IMR-90 (cell line): ENCODE data around the gene ZNF263. TPM values are rescaled to one million over a fixed set of nuclear protein-coding genes. Genes with fewer than 3 reads are reported as not detected.

Source experiments
- ATAC-seq: fragments of 200-7000 bp; cut with Tn5 transposase; 2 replicates; pipeline ENCODE4 v1.9.1; 2020; ENCODE audit warnings: low read depth, mild to moderate bottlenecking, moderate library complexity
- BruUV-seq: library from RNA; stranded (reverse); fragments of 400-500 nt; replicated peaks from 2 replicates; lab custom pipeline; 2021; lab: Mats Ljungman, UMichigan
- CTCF ChIA-PET: fragments of 300-600 bp; formaldehyde crosslinking; extraction: SDS; loops from one replicate; lab custom pipeline; 2021; ENCODE audit warnings: antibody characterized with exemption; lab: Yijun Ruan, JAX
- POLR2A ChIA-PET: fragments of 300-600 bp; sonication (Branson Sonifier 250); formaldehyde crosslinking; loops from one replicate; lab custom pipeline; 2022; ENCODE audit warnings: antibody characterized with exemption; ENCODE audit not compliant: unreplicated experiment; lab: Charles Lee
- DNase-seq: peaks from one replicate; pipeline ENCODE4 v3.0.0; 2013
- H2AFZ ChIP-seq: replicated peaks from 2 replicates; pipeline ENCODE3; 2013; ENCODE audit warnings: low read length, mild to moderate bottlenecking; ENCODE audit not compliant: poor library complexity
- H2AK5ac ChIP-seq: 2 replicates; pipeline ENCODE4 v1.6.1; 2013; ENCODE audit warnings: low read depth, low read length, inconsistent platforms
- H2AK9ac ChIP-seq: replicated peaks from 2 replicates; pipeline ENCODE3; 2013; ENCODE audit warnings: mild to moderate bottlenecking, low read depth, low read length, moderate library complexity; ENCODE audit not compliant: poor library complexity
- H2BK120ac ChIP-seq: 2 replicates; pipeline ENCODE4 v1.6.1; 2013; ENCODE audit warnings: low read depth, low read length, inconsistent platforms
- H2BK15ac ChIP-seq: 3 replicates; pipeline ENCODE4 v1.6.1; 2013; ENCODE audit warnings: low read depth, low read length, inconsistent platforms
- H2BK20ac ChIP-seq: 2 replicates; pipeline ENCODE4 v1.6.1; 2013; ENCODE audit warnings: low read depth, mild to moderate bottlenecking, inconsistent platforms, low read length, moderate library complexity
- H2BK5ac ChIP-seq: 2 replicates; pipeline ENCODE4 v1.6.1; 2013; ENCODE audit warnings: mild to moderate bottlenecking, low read depth, low read length, inconsistent platforms; ENCODE audit not compliant: poor library complexity, severe bottlenecking
- H3K14ac ChIP-seq: replicated peaks from 2 replicates; pipeline ENCODE4 v1.6.1; 2013; ENCODE audit warnings: low read depth, low read length, inconsistent platforms
- H3K18ac ChIP-seq: 2 replicates; pipeline ENCODE4 v1.6.1; 2013; ENCODE audit warnings: low read depth, low read length, control low read depth
- H3K23ac ChIP-seq: 2 replicates; pipeline ENCODE4 v1.6.1; 2013; ENCODE audit warnings: low read depth, low read length, inconsistent platforms
- H3K27ac ChIP-seq: 2 replicates; pipeline ENCODE4 v1.5.1; 2013; ENCODE audit warnings: mild to moderate bottlenecking, control low read depth, low read length; ENCODE audit not compliant: insufficient read depth
- H3K27me3 ChIP-seq: 2 replicates; pipeline ENCODE4 v1.6.1; 2013; ENCODE audit warnings: low read length; ENCODE audit not compliant: control insufficient read depth, insufficient read depth
- H3K36me3 ChIP-seq: 2 replicates; pipeline ENCODE4 v1.6.1; 2013; ENCODE audit warnings: low read length, mixed read lengths; ENCODE audit not compliant: control insufficient read depth, insufficient read depth
- H3K4ac ChIP-seq: 2 replicates; pipeline ENCODE4 v1.6.1; 2013; ENCODE audit warnings: low read depth, low read length, inconsistent platforms
- H3K4me1 ChIP-seq: 2 replicates; pipeline ENCODE4 v1.6.1; 2013; ENCODE audit warnings: low read length, mixed read lengths; ENCODE audit not compliant: control insufficient read depth, insufficient read depth
- H3K4me2 ChIP-seq: 2 replicates; pipeline ENCODE4 v1.6.1; 2013; ENCODE audit warnings: low read depth, mild to moderate bottlenecking, control low read depth, low read length, moderate library complexity
- H3K4me3 ChIP-seq: 2 replicates; pipeline ENCODE4 v1.5.1; 2013; ENCODE audit warnings: low read depth, mild to moderate bottlenecking, control low read depth, low read length, moderate library complexity; ENCODE audit not compliant: insufficient read depth
- H3K56ac ChIP-seq: 2 replicates; pipeline ENCODE4 v1.6.1; 2013; ENCODE audit warnings: low read length, inconsistent platforms; ENCODE audit not compliant: insufficient read depth; ENCODE audit errors: extremely low read depth
- H3K79me1 ChIP-seq, 2 experiments: 2 replicates each; pipeline ENCODE4 v1.6.1; 2013; ENCODE audit warnings: low read length in 2 of 2, inconsistent platforms in 1 of 2, low read depth in 1 of 2
- H3K9ac ChIP-seq: 2 replicates; pipeline ENCODE4 v1.6.1; 2013; ENCODE audit warnings: low read depth, low read length, control low read depth
- H3K9me1 ChIP-seq: 2 replicates; pipeline ENCODE4 v1.6.1; 2013; ENCODE audit warnings: low read length, inconsistent platforms; ENCODE audit not compliant: insufficient read depth
- H3K9me3 ChIP-seq: 2 replicates; pipeline ENCODE4 v1.6.1; 2013; ENCODE audit warnings: low read length; ENCODE audit not compliant: control insufficient read depth, insufficient read depth
- H4K20me1 ChIP-seq: 2 replicates; pipeline ENCODE4 v1.6.1; 2013; ENCODE audit warnings: low read length, inconsistent platforms; ENCODE audit not compliant: insufficient read depth
- H4K5ac ChIP-seq: 2 replicates; pipeline ENCODE4 v1.6.1; 2013; ENCODE audit warnings: mild to moderate bottlenecking, low read depth, low read length, control low read depth
- H4K8ac ChIP-seq, 2 experiments: 2 replicates each; pipeline ENCODE4 v1.6.1; 2013; ENCODE audit warnings: low read depth in 2 of 2, low read length in 2 of 2, control low read depth in 1 of 2, inconsistent platforms in 1 of 2
- H4K91ac ChIP-seq: 2 replicates; pipeline ENCODE4 v1.6.1; 2013; ENCODE audit warnings: low read depth, low read length, inconsistent platforms; ENCODE audit not compliant: insufficient read depth
- BHLHE40 ChIP-seq: fragments of 150-350 bp; IDR thresholded peaks from 2 replicates; pipeline ENCODE4 v1.6.1; 2016; ENCODE audit warnings: mild to moderate bottlenecking, low read depth, low read length
- FOS ChIP-seq: fragments of 150-350 bp; IDR thresholded peaks from 2 replicates; pipeline ENCODE4 v1.6.1; 2016; ENCODE audit warnings: low read depth, low read length
- MAZ ChIP-seq: IDR thresholded peaks from 2 replicates; pipeline ENCODE4 v1.6.1; 2012; ENCODE audit warnings: low read depth, mild to moderate bottlenecking, low read length, improper control_type of control experiment, moderate library complexity, borderline replicate concordance
- MXI1 ChIP-seq: IDR thresholded peaks from 2 replicates; pipeline ENCODE4 v1.6.1; 2012; ENCODE audit warnings: low read depth, mild to moderate bottlenecking, low read length, moderate library complexity, borderline replicate concordance
- NFE2L2 ChIP-seq: fragments of 150-350 bp; IDR thresholded peaks from 2 replicates; pipeline ENCODE4 v1.6.1; 2016; ENCODE audit warnings: low read depth, mild to moderate bottlenecking, low read length
- RCOR1 ChIP-seq: IDR thresholded peaks from 2 replicates; pipeline ENCODE4 v1.6.1; 2012; ENCODE audit warnings: mild to moderate bottlenecking, low read length, improper control_type of control experiment; ENCODE audit not compliant: insufficient replicate concordance
- SMC3 ChIP-seq: fragments of 150-350 bp; IDR thresholded peaks from 2 replicates; pipeline ENCODE4 v1.6.1; 2016; ENCODE audit warnings: low read depth, mild to moderate bottlenecking, antibody characterized with exemption, low read length, moderate library complexity
- WGBS, 2 experiments: methylation state at CpG; one replicate each; pipeline versions ENCODE4 v1.1.5 to v1.1.7; 2013; ENCODE audit warnings: missing lambda C conversion rate in 2 of 2; ENCODE audit not compliant: insufficient read length in 1 of 2; ENCODE audit errors: extremely low coverage in 2 of 2; 5-methylcytosine and 5-hydroxymethylcytosine counted together
- dilution Hi-C: fragments of 300-500 bp; cut with HindIII; formaldehyde crosslinking; loops from one replicate; pipeline ENCODE4 v1.14.3; 2018; ENCODE audit warnings: low sequenced_read_pairs; ENCODE audit not compliant: unreplicated experiment
- in situ Hi-C: fragments of 300-500 bp; cut with MboI; formaldehyde crosslinking; loops from 3 replicates; pipeline ENCODE4 v1.14.3; 2019; ENCODE audit warnings: low sequenced_read_pairs, inconsistent platforms, mixed read lengths
- intact Hi-C: fragments of 100-400 bp; cut with micrococcal nuclease; formaldehyde crosslinking; loops from 2 replicates; pipeline ENCODE4 v1.10.0; 2022
- polyA plus RNA-seq, 3 experiments: library from polyadenylated mRNA; depleted of rRNA; stranded (reverse); fragments of >200 nt; gene quantifications; 2 replicates each; pipeline ENCODE4 v1.2.3, GENCODE V29; 2012; ENCODE audit warnings: low replicate concordance in 1 of 3
- total RNA-seq: library from RNA; depleted of rRNA; stranded (reverse); fragments of >200 nt; gene quantifications from 2 replicates; pipeline ENCODE4 v1.2.3, GENCODE V29; 2012
- TF ChIP-seq, protein P1 (sequence below): fragments of 150-350 bp; IDR thresholded peaks from 2 replicates; pipeline ENCODE4 v1.6.1; 2017; ENCODE audit warnings: mild to moderate bottlenecking, antibody characterized with exemption, low read length, low read depth

ZNF263 gene
- total and polyA plus RNA-seq, 2 of the 4 experiments (the other 2 are of a cell fraction) = 20.8 to 40.3 TPM

DNA sequence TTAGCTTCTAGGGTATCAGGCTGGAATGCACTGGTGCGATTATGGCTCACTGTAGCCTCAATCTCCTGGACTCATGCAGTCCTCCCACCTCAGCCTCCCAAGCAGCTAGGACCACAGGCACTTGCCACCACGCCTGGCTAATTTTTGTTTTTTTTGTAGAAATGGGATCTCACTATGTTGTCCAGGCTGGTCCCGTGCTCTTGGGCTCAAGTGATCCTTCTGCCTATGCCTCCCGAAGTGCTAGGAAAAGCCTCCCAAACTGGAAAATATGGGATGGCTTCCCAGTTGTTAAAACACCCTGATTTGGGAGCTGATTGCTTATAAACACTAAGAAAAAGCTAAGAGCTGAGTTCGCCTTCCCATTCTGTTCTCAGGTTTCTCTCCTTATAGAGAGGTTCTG is 6.6 kb upstream of the ZNF263 start:
- Histone ChIP-seq H3K14ac (no peak overlapping the region), H2BK20ac (no peak overlapping the region), H3K27ac (no peak overlapping the region), H2AFZ (no peak overlapping the region), H4K91ac (no peak overlapping the region), H3K4me2 (no peak overlapping the region), H3K27me3 (peaks cover 3% of the 10 kb centered on the region), H2AK9ac (no peak overlapping the region), H4K5ac (no peak overlapping the region), H2BK5ac (no peak overlapping the region), H3K4me1 (no peaks in the 10 kb centered on the region), H3K56ac (no peak overlapping the region), H2BK120ac (no peak overlapping the region), H3K9me3 (no peaks in the 10 kb centered on the region), H3K4ac (no peak overlapping the region), H3K9me1 (no peaks in the 10 kb centered on the region), H3K36me3 (no peaks in the 10 kb centered on the region), H3K9ac (no peak overlapping the region), H3K18ac (no peak overlapping the region), H3K79me1 (peaks cover 0 to 5% of the 10 kb centered on the region in 2 experiments; a peak in 1 of 4 replicates), H3K23ac (no peak overlapping the region), H4K8ac (no peak overlapping the region), H4K20me1 (no peaks in the 10 kb centered on the region), H3K4me3 (no peak overlapping the region), H2BK15ac (no peak overlapping the region), H2AK5ac (no peak overlapping the region)
- dilution Hi-C loops = no loop called here
- intact Hi-C loops = no loop called here
- DNase-seq = no peak
- ATAC-seq = no peak
- CTCF ChIA-PET = interaction anchor here (1.5 kb wide), 1 partner anchor 10 kb away, joined by 3 read pairs; no protein-coding TSS in a partner anchor
- TF ChIP-seq, protein P1, sequence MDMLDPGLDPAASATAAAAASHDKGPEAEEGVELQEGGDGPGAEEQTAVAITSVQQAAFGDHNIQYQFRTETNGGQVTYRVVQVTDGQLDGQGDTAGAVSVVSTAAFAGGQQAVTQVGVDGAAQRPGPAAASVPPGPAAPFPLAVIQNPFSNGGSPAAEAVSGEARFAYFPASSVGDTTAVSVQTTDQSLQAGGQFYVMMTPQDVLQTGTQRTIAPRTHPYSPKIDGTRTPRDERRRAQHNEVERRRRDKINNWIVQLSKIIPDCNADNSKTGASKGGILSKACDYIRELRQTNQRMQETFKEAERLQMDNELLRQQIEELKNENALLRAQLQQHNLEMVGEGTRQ = no peak
- no peak for TF ChIP-seq SMC3
- TF ChIP-seq MAZ = no peak
- no peak for TF ChIP-seq MXI1
- no peak for TF ChIP-seq RCOR1
- TF ChIP-seq FOS = no peak
- TF ChIP-seq BHLHE40 = no peak
- TF ChIP-seq NFE2L2 = no peak
- BruUV-seq = no TSS peak
- whole genome bisulfite sequencing, 2 experiments = no CpG with 5 or more reads among the region's 5 CpGs
- in situ Hi-C loops = no loop called here
- POLR2A ChIA-PET = no interaction called here
